GM23248 (cell line): ENCODE data around the gene TDRD12.

Source experiments
- EZH2 ChIP-seq: fragments of 200-600 bp; sonication (generic); IDR thresholded peaks from 2 replicates; pipeline ENCODE4 v1.6.1; 2018; ENCODE audit warnings: antibody characterized with exemption, mild to moderate bottlenecking; ENCODE audit not compliant: insufficient read depth, poor library complexity, severe bottlenecking
- EZH2phosphoT487 ChIP-seq: fragments of 200-600 bp; sonication (generic); IDR thresholded peaks from 2 replicates; pipeline ENCODE4 v1.6.1; 2018; ENCODE audit warnings: antibody characterized with exemption, moderate library complexity, mild to moderate bottlenecking, low read depth; ENCODE audit not compliant: insufficient read depth

- TF ChIP-seq EZH2 (no peak), EZH2phosphoT487 (no peak)
Observed at GRCh38 chr19:32749361-32749760, 29.8 kb downstream of the TDRD12 start.
